HG03469 (cell line): ENCODE results near the gene KISS1.
"Not testable (repeated sequence)": the region's sequence is repeated elsewhere in the genome, so short reads cannot be mapped to it uniquely, and the experiment has no call there.

Experiments
- ATAC-seq: cut with Tn5 transposase; IDR thresholded peaks from one replicate; pipeline ENCODE4 v1.9.1; 2021; ENCODE audit warnings: mild to moderate bottlenecking, moderate library complexity, moderate number of reproducible peaks; ENCODE audit not compliant: unreplicated experiment

KISS1 gene, protein sequence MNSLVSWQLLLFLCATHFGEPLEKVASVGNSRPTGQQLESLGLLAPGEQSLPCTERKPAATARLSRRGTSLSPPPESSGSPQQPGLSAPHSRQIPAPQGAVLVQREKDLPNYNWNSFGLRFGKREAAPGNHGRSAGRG

GRCh38 chr1:204196068-204196795, at the start of gene KISS1:
TSS of gene KISS1 (minus strand) at chr1:204196491. CDS start at chr1:204192876, 3,615 bp downstream.
- ATAC-seq = no peak

DNA sequence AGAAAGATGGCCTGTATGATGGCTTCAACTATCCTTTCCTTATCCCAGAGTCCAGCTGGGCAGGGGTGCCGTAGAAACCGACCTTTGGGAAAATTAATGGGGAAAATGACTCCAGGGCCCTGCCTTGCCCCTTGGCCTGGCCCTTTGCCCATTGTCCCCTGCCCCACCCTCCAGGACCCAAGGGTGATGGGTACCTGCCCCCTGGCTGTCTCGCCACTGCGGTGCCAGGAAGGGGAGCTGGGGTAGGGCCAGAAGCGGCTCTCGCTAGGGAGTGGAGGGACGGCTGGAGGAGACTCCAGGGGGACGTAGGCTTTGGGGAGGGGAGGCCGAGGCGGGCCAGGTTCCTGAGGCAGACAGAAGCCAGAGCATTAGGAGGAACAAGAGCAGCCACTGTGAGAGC, 46.6 kb upstream of the KISS1 start:
- ATAC-seq = no peak

GRCh38 chr1:204241914-204242313, 45.6 kb upstream of the KISS1 start:
- no peak for ATAC-seq

GRCh38 chr1:204241050-204241449, 44.8 kb upstream of the KISS1 start:
- ATAC-seq = no peak

DNA sequence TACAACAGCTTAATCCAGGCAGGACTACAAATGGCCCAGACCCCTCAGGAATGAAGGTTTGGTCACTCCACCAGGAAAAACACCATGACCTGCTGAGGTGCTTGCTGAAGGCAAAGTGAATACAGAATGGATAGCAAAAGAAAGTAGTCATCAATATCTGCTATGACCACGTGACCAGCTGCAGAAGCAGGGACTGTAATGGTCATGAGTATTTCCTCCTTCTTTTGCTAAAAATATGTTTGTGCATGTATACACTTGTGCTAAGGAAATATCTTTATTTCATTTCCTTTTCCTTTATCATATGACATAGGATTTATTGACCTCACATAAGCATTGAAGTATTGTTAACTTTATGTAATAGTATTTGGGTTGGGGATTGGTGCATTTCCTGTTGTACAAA, 43.9 kb upstream of the KISS1 start:
- ATAC-seq = no peak

DNA sequence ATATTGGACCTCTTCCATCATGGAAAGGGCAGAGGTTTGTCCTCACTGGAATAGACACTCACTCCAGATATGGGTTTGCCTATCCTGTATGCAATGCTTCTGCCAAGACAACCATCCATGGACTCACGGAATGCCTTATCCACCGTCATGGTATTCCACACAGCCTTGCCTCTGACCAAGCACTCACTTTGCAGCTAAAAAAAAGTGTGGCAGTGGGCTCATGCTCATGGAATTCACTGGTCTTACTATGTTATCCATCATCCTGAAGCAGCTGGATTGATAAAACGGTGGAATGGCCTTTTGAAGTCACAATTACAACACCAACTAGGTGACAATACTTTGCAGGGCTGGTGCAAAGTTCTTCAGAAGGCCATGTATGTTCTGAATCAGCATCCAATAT, 43.1 kb upstream of the KISS1 start:
- ATAC-seq = not testable (repeated sequence)

DNA sequence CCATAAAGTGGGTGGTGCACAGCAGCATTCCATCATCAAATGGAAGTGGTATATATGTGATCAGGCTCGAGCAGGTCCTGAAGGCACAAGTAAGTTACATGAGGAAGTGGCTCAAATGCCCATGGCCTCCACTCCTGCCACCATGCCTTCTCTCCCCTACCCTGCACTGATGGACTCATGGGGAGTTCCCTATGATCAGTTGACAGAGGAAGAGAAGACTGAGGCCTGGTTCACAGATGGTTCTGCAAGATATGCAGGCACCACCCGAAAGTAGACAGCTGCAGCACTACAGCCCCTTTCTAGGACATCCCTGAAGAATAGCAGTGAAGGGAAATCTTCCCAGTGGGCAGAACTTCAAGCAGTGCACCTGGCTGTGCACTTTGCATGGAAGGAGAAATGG, 42.2 kb upstream of the KISS1 start:
- ATAC-seq = not testable (repeated sequence)

DNA sequence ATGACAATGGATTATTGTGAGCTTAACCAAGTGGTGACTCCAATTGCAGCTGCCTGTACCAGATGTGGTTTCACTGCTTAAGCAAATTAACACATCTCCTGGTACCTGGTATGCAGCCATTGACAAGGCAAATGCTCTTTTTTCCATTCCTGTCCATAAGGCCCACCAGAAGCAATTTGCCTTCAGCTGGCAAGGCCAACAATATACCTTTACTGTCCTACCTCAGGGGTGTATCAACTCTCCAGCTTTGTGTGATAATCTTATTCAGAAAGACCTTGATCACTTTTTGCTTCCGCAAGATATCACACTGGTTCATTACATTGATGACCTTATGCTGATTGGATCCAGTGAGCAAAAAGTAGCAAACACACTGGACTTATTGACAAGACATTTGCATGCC, 41.2 kb upstream of the KISS1 start:
- ATAC-seq = not testable (repeated sequence)

DNA sequence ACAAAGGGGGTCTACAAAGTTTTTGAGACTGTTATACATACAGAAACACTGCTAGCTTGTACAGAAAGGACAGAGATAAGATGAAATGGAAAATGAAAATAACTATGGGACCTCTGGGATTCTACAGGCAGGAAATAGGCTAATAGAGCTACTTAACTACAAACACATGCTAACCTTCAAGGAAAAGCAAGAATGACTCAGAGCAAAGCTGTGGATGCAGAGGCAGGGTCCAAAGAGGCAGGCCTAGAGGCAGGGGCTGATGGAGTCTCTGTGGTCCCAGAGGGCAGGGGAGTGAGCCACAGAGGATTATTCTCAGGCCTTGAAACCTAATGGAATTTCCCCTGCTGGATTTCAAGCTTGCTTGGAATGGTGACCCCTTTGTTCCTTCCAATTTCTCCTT, 36.2 kb upstream of the KISS1 start:
- ATAC-seq = no peak

- no peak for ATAC-seq
Measured at GRCh38 chr1:204230211-204230610, 33.9 kb upstream of the KISS1 start.

- no peak for ATAC-seq
Measured at GRCh38 chr1:204228896-204229295, 32.6 kb upstream of the KISS1 start.

- no peak for ATAC-seq
Measured at GRCh38 chr1:204227996-204228785, 31.9 kb upstream of the KISS1 start.

GRCh38 chr1:204227351-204227750, 31.1 kb upstream of the KISS1 start:
- no peak for ATAC-seq

- no peak for ATAC-seq
Measured at GRCh38 chr1:204225841-204226735, 29.8 kb upstream of the KISS1 start.

DNA sequence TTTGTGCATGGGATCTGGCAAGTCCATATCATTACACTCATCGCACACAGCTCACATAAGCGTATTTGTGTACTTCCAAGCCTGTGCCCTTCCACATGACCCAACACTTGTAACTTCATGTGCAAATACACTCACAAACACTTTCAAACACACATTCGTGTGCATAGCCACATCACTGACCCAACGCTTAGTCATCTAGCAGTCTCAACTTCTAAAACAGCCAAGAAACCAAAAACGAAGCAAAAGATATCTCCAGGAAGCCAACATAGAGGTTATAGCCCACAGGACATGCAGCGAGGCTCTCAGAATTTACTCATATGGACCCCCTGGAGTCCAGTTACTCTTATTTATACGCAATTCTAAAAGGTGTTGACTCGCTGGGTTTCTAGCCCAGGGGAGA, 28.4 kb upstream of the KISS1 start:
- ATAC-seq = no peak

- no peak for ATAC-seq
Measured at GRCh38 chr1:204223129-204223860, 27.0 kb upstream of the KISS1 start.

- no peak for ATAC-seq
Measured at GRCh38 chr1:204222764-204223055, 26.4 kb upstream of the KISS1 start.

DNA sequence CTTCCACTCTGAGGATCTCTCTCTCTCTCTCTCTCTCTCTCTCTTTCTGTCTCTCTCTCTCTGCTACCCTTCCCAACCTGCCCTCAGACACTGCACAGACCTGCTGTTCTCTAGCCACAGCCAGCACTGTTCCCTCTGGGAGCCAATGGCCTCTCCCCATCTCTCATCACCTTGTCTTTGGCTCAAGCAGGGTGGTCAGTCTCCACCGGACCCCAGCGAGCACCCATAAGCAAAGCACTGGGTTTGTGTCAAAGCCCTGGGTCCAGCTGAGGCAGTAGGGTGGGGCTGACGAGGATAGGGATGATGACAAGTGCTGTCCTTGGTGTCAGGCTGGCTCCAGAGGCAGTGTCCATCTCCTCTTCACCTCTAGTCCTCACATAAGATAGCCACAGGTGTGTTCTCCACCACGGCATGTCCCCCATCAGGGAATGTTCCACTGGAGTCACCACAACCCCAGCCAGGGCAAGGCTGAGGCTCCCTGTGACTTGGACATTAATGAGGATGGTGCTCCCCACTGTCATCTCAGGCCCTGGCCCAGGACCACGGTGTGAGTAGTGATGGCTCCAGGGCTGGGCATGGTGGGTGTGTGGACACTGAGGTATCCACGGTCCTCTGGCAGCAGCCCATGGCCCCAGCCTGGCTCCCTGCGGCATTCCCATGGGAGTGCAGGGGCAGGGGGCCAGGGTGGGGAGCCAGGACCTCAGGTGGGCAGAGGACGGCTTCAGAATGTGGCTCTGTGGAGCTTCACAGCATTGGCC, 25.9 kb upstream of the KISS1 start:
- ATAC-seq = no peak

DNA sequence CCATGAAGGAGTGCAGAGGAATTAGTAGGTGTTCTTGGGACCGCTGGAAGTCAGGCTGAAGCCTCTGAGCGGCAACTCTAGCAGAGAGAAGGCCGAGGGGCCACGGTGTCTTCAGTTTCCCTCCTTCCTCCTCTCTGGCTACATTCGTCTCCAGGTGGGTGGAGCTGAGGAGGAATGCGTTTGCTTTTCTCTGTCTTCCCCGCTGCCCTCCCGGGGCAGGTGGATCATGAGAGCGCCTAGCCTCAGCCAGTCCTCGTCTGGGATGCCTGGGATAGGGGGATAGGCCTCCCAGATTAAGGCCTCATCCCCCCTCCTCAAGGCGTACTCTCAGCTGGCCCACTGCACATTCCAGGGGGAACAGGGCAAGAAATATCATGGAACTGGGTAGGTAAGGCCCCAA, 25.0 kb upstream of the KISS1 start:
- ATAC-seq = no peak
